HAP-1 (cell line): Measurements from ENCODE around the gene RHEB.

Experiments
- DNase-seq, 2 experiments: peaks; one replicate each; pipeline ENCODE4 v3.0.0-alpha.2; 2016 to 2020; ENCODE audit warnings: low spot score in 2 of 2
- H3K27me3 ChIP-seq: fragments of 250-450 bp; sonication (Bioruptor Pico); 2 replicates; pipeline ENCODE4 v1.5.1; 2020; ENCODE audit warnings: low read depth, mild to moderate bottlenecking, moderate library complexity
- H3K36me3 ChIP-seq: fragments of 250-450 bp; sonication (Bioruptor Pico); replicated peaks from 2 replicates; pipeline ENCODE4 v1.5.1; 2020; ENCODE audit warnings: mild to moderate bottlenecking
- H3K4me1 ChIP-seq: fragments of 250-450 bp; sonication (Bioruptor Pico); 2 replicates; pipeline ENCODE4 v1.5.1; 2020; ENCODE audit warnings: mild to moderate bottlenecking
- H3K4me3 ChIP-seq: fragments of 250-450 bp; sonication (Bioruptor Pico); 2 replicates; pipeline ENCODE4 v1.5.1; 2020; ENCODE audit warnings: mild to moderate bottlenecking, moderate library complexity
- H3K9me3 ChIP-seq: fragments of 250-450 bp; sonication (Bioruptor Pico); 2 replicates; pipeline ENCODE4 v1.5.1; 2020; ENCODE audit warnings: mild to moderate bottlenecking, moderate library complexity
- in situ Hi-C: fragments of 300-500 bp; cut with MboI; formaldehyde crosslinking; loops from 3 replicates; pipeline ENCODE4 v1.14.3; 2020; ENCODE audit warnings: low sequenced_read_pairs, inconsistent platforms, mixed read lengths

RHEB gene

GRCh38 chr7:151519765-151520418 lies at the start of gene RHEB:
Gene RHEB, minus strand, starts transcription at chr7:151519895. Its CDS starts 384 bp downstream, at chr7:151519511.
- Histone ChIP-seq H3K9me3 (peaks cover 3% of the 10 kb centered on the region; the same call in 1 of the 2 replicates), H3K4me3 (peak within 1 kb of the TSS; percentile 70), H3K27me3 (no peaks in the 10 kb centered on the region), H3K36me3 (no peaks in the 10 kb centered on the region; the same call in 1 of the 2 replicates), H3K4me1 (peaks cover 3% of the 10 kb centered on the region)
- in situ Hi-C loops, result no loop called here
- DNase-seq, result peak; percentile 96 to 98

GRCh38 chr7:151566897-151567320 lies 47.2 kb upstream of the RHEB start:
- Histone ChIP-seq H3K4me3 (no peak overlapping the region), H3K4me1 (no peaks in the 10 kb centered on the region), H3K9me3 (no peaks in the 10 kb centered on the region), H3K27me3 (no peaks in the 10 kb centered on the region), H3K36me3 (no peaks in the 10 kb centered on the region)
- in situ Hi-C loops, result no loop called here
- no peak for DNase-seq

- no peak for DNase-seq
- in situ Hi-C loops, result no loop called here
Observed at GRCh38 chr7:151565541-151565940, 45.8 kb upstream of the RHEB start.

GRCh38 chr7:151560243-151560642 lies 40.5 kb upstream of the RHEB start:
- Histone ChIP-seq H3K27me3 (no peaks in the 10 kb centered on the region), H3K4me3 (no peak overlapping the region), H3K4me1 (no peaks in the 10 kb centered on the region), H3K9me3 (no peaks in the 10 kb centered on the region), H3K36me3 (no peaks in the 10 kb centered on the region; the same call in 1 of the 2 replicates)
- no peak for DNase-seq
- in situ Hi-C loops, result no loop called here

More at GRCh38 chr7:151565541-151565940, 45.8 kb upstream of the RHEB start:
- Histone ChIP-seq H3K27me3 (no peaks in the 10 kb centered on the region), H3K4me3 (no peak overlapping the region), H3K9me3 (no peaks in the 10 kb centered on the region), H3K4me1 (no peaks in the 10 kb centered on the region), H3K36me3 (no peaks in the 10 kb centered on the region)

- H3K36me3 ChIP-seq, result no peaks in the 10 kb centered on the region; the same call in 1 of the 2 replicates
- H3K9me3 ChIP-seq, result no peaks in the 10 kb centered on the region
- no peak overlapping the region for H3K4me3 ChIP-seq
- H3K27me3 ChIP-seq, result no peaks in the 10 kb centered on the region
- DNase-seq, result no peak
- in situ Hi-C loops, result no loop called here
- no peaks in the 10 kb centered on the region for H3K4me1 ChIP-seq
Observed at GRCh38 chr7:151559557-151560183, 40.0 kb upstream of the RHEB start.

- H3K36me3 ChIP-seq, result no peaks in the 10 kb centered on the region; the same call in 1 of the 2 replicates
- no peak for DNase-seq
- H3K4me3 ChIP-seq, result no peak overlapping the region
- H3K4me1 ChIP-seq, result no peaks in the 10 kb centered on the region
- in situ Hi-C loops, result no loop called here
- no peaks in the 10 kb centered on the region for H3K9me3 ChIP-seq
- no peaks in the 10 kb centered on the region for H3K27me3 ChIP-seq
Observed at GRCh38 chr7:151558575-151558974, 38.9 kb upstream of the RHEB start.

GRCh38 chr7:151556592-151556991 lies 36.9 kb upstream of the RHEB start:
- H3K9me3 ChIP-seq, result no peaks in the 10 kb centered on the region
- in situ Hi-C loops, result no loop called here

GRCh38 chr7:151553356-151553755 lies 33.7 kb upstream of the RHEB start:
- H3K9me3 ChIP-seq, result no peaks in the 10 kb centered on the region
- no peaks in the 10 kb centered on the region for H3K27me3 ChIP-seq
- no peaks in the 10 kb centered on the region for H3K36me3 ChIP-seq
- H3K4me3 ChIP-seq, result no peak overlapping the region
- in situ Hi-C loops, result no loop called here
- no peak for DNase-seq
- H3K4me1 ChIP-seq, result no peaks in the 10 kb centered on the region

More at GRCh38 chr7:151556592-151556991, 36.9 kb upstream of the RHEB start:
- Histone ChIP-seq H3K27me3 (no peaks in the 10 kb centered on the region), H3K4me1 (no peaks in the 10 kb centered on the region), H3K4me3 (no peak overlapping the region), H3K36me3 (no peaks in the 10 kb centered on the region; the same call in 1 of the 2 replicates)
- DNase-seq, result no peak

- Histone ChIP-seq H3K4me1 (no peaks in the 10 kb centered on the region), H3K9me3 (no peaks in the 10 kb centered on the region), H3K36me3 (no peaks in the 10 kb centered on the region), H3K27me3 (no peaks in the 10 kb centered on the region), H3K4me3 (no peak overlapping the region)
- DNase-seq, result no peak
- in situ Hi-C loops, result no loop called here
Observed at GRCh38 chr7:151552352-151553028, 32.8 kb upstream of the RHEB start.

- H3K4me1 ChIP-seq, result no peaks in the 10 kb centered on the region
- H3K27me3 ChIP-seq, result no peaks in the 10 kb centered on the region
- no peaks in the 10 kb centered on the region for H3K36me3 ChIP-seq
- H3K9me3 ChIP-seq, result no peaks in the 10 kb centered on the region
- DNase-seq, result no peak
- in situ Hi-C loops, result no loop called here
- H3K4me3 ChIP-seq, result no peak overlapping the region
Observed at GRCh38 chr7:151551820-151552219, 32.1 kb upstream of the RHEB start.

- H3K4me3 ChIP-seq, result no peak overlapping the region
- H3K36me3 ChIP-seq, result no peaks in the 10 kb centered on the region
- H3K27me3 ChIP-seq, result peaks cover 3% of the 10 kb centered on the region; the same call in 1 of the 2 replicates
- no peak for DNase-seq
- H3K4me1 ChIP-seq, result no peaks in the 10 kb centered on the region
- no peaks in the 10 kb centered on the region for H3K9me3 ChIP-seq
- in situ Hi-C loops, result no loop called here
Observed at GRCh38 chr7:151550656-151551286, 31.1 kb upstream of the RHEB start.

- no peak for DNase-seq
- peaks cover 7% of the 10 kb centered on the region for H3K27me3 ChIP-seq
- no peaks in the 10 kb centered on the region for H3K9me3 ChIP-seq
- in situ Hi-C loops, result no loop called here
- no peaks in the 10 kb centered on the region for H3K36me3 ChIP-seq
- H3K4me1 ChIP-seq, result no peaks in the 10 kb centered on the region
- no peak overlapping the region for H3K4me3 ChIP-seq
Observed at GRCh38 chr7:151549644-151550043, 29.9 kb upstream of the RHEB start.

- H3K4me3 ChIP-seq, result no peak overlapping the region
- in situ Hi-C loops, result no loop called here
- DNase-seq, result no peak
- H3K4me1 ChIP-seq, result no peaks in the 10 kb centered on the region
- no peaks in the 10 kb centered on the region for H3K36me3 ChIP-seq
- peaks cover 12% of the 10 kb centered on the region for H3K27me3 ChIP-seq
- no peaks in the 10 kb centered on the region for H3K9me3 ChIP-seq
Observed at GRCh38 chr7:151549083-151549482, 29.4 kb upstream of the RHEB start.
